Dendritic cell treated with granulocyte-macrophage colony-stimulating factor and Interleukin-4, amounts not matched to agents 40 ng/mL and 50 ng/mL, for 4 days (primary cell): Measurements from ENCODE around the gene TXK.

Source experiments
- H3K27ac Mint-ChIP-seq: one replicate; pipeline ENCODE4 v1.8.0; 2022; ENCODE audit warnings: mild to moderate bottlenecking, mixed read lengths
- H3K27me3 Mint-ChIP-seq: one replicate; pipeline ENCODE4 v1.8.0; 2022; ENCODE audit warnings: mild to moderate bottlenecking, mixed read lengths
- H3K36me3 Mint-ChIP-seq: one replicate; pipeline ENCODE4 v1.8.0; 2022; ENCODE audit warnings: low read depth, mixed read lengths
- H3K4me1 Mint-ChIP-seq: one replicate; pipeline ENCODE4 v1.8.0; 2022; ENCODE audit warnings: low read depth, mixed read lengths
- H3K4me3 Mint-ChIP-seq: one replicate; pipeline ENCODE4 v1.8.0; 2022; ENCODE audit warnings: mild to moderate bottlenecking, moderate library complexity, mixed read lengths
- H3K9me3 Mint-ChIP-seq: one replicate; pipeline ENCODE4 v1.8.0; 2022; ENCODE audit warnings: mixed read lengths
- intact Hi-C: fragments of 100-400 bp; cut with micrococcal nuclease; formaldehyde crosslinking; loops from one replicate; pipeline ENCODE4 v1.15.0; 2022

The TXK gene

DNA sequence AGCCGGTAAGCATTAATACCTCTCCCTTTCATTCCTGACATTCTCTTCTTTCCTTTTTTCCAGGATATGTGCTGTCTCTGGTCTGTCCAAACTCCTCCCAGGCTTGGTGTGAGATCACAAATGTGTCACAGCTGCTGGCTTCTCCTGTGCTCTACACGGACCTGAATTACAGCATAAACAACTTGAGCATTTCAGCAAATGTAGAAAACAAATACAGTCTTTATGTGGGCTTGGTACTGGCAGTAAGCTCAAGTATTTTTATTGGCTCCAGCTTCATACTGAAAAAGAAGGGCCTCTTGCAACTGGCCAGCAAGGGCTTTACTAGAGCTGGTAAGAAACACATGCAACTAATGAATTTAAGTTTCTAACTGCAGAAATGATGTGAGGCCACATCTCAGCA is 109.0 kb downstream of the TXK start:
- H3K4me3 Mint-ChIP-seq = no peak overlapping the region
- no peaks in the 10 kb centered on the region for H3K36me3 Mint-ChIP-seq
- H3K9me3 Mint-ChIP-seq = no peaks in the 10 kb centered on the region
- no peak overlapping the region for H3K27ac Mint-ChIP-seq
- H3K27me3 Mint-ChIP-seq = peaks cover 26% of the 10 kb centered on the region
- peaks cover 16% of the 10 kb centered on the region for H3K4me1 Mint-ChIP-seq
- intact Hi-C loops = no loop called here

DNA sequence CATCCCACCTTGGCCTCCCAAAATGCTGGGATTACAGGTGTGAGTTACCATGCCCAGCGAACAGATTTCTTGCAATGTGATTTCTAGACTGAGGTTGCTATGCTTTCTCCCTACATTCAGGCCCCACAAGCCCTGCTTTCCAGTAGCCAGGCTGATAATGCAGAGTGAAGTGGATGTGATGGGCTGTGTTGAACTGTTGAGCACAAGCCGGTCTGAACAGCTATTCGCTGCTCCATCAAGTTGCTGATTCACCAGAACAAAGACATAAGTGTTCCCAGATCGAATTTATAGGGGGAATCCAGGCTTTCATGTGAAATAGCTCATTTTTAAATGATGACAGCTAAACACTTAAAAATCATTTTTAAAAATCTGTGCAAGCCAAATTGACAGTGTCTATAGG is 109.5 kb downstream of the TXK start:
- intact Hi-C loops = no loop called here
- peaks cover 16% of the 10 kb centered on the region for H3K4me1 Mint-ChIP-seq
- peaks cover 30% of the 10 kb centered on the region for H3K27me3 Mint-ChIP-seq
- no peaks in the 10 kb centered on the region for H3K9me3 Mint-ChIP-seq
- no peak overlapping the region for H3K27ac Mint-ChIP-seq
- H3K4me3 Mint-ChIP-seq = no peak overlapping the region
- no peaks in the 10 kb centered on the region for H3K36me3 Mint-ChIP-seq

DNA sequence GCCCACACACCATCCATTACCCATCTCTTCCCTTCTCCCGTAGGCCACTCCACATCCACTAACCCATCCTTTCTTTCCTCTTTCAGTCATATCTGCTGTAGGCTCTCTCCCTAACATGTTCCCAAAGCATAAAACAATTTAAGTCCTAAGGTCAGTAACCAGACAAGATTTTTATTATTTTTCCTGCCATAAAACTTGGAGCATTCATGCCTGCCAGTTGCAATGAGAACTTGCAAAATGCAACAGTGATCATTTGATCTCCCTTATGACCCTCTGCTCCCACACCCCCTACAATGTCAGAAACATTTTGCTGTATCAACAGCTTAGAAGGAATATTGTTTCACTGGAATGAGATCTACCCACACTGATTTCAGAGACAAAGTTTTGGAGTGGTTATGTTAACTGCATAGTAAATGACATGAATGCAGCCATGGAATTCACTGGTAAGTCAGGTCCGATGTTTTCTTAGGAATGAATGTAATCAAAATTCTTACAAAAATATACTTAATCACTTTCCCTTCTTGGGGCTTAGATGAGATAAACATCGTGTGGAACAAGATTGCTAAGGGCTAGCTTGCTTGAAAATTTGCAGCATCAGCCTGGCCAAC is 111.8 kb downstream of the TXK start:
- no peak overlapping the region for H3K27ac Mint-ChIP-seq
- intact Hi-C loops = no loop called here

DNA sequence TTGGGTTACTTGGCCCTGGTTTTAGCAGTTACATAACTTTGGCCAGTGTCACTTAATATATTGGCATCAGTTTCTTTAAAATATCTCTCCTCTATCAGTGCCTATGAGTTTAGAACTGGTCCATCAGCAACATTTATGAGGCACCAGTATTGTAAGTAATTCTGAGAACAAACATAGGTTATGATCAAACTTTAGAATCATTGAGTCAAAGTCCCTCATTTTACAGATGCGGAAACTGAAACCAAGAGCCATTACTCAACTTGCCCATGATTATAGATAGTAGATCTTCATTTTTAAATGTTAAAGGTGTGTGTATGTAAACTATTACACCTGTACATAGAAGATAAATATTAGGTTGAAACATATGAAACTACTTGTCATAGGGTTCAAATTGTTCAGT is 113.0 kb downstream of the TXK start:
- intact Hi-C loops = no loop called here
- Mint-ChIP-seq H3K9me3 (no peaks in the 10 kb centered on the region), H3K27ac (no peak overlapping the region), H3K4me3 (no peak overlapping the region), H3K36me3 (no peaks in the 10 kb centered on the region), H3K4me1 (peaks cover 23% of the 10 kb centered on the region), H3K27me3 (peaks cover 61% of the 10 kb centered on the region)

More for the DNA sequence above, 111.8 kb downstream of the TXK start:
- Mint-ChIP-seq H3K4me1 (peaks cover 14% of the 10 kb centered on the region), H3K9me3 (no peaks in the 10 kb centered on the region), H3K4me3 (no peak overlapping the region), H3K36me3 (no peaks in the 10 kb centered on the region), H3K27me3 (peaks cover 49% of the 10 kb centered on the region)

DNA sequence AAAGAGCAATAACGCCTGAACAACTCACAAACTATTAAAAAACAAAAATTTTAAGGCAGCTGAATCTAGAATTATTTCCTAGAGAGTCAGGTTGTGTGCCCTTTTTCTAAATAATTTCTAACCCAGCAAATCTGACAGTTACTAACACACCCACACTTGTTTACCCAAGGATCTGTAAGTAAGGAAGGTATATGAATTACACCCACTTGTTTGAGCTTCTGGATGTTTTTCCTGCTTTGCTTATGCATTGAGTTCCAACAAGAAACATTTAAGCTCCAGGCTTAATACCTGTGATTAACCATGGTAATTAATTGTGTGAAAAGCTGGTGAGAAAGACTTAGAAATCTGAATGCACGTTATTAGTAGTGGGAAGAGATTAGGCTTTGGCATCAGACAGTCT is 115.9 kb downstream of the TXK start:
- H3K27me3 Mint-ChIP-seq = peaks cover 64% of the 10 kb centered on the region
- intact Hi-C loops = no loop called here
- peaks cover 24% of the 10 kb centered on the region for H3K4me1 Mint-ChIP-seq
- no peak overlapping the region for H3K27ac Mint-ChIP-seq
- H3K4me3 Mint-ChIP-seq = no peak overlapping the region
- no peaks in the 10 kb centered on the region for H3K36me3 Mint-ChIP-seq
- no peaks in the 10 kb centered on the region for H3K9me3 Mint-ChIP-seq

DNA sequence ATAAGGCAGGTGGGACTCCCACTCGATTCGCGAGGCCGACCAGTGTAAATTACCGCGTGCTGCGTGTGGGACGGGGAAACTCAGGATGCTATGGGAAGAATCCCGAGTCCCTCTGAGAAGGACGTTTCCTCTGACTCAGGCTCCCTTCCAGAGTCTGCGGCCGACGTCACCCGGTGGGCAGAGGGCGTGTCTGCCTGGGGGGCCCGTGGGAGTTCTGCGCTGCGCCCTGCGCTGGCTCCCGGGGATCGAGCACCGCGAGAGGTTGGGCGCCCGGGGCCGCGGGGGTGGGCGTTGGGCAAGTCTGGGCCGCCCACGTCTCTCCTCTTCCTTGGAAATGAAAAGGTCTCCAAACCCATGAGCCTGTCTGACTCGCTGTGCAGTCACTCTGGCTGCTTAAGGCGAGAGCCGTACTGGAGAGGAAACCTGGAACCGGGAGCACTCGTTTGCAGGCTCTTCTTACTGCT is 116.9 kb downstream of the TXK start:
- no peaks in the 10 kb centered on the region for H3K9me3 Mint-ChIP-seq
- H3K36me3 Mint-ChIP-seq = no peaks in the 10 kb centered on the region
- intact Hi-C loops = no loop called here
- peaks cover 30% of the 10 kb centered on the region for H3K4me1 Mint-ChIP-seq
- H3K27ac Mint-ChIP-seq = no peak overlapping the region
- peak overlapping the region; percentile 74 for H3K4me3 Mint-ChIP-seq
- peaks cover 60% of the 10 kb centered on the region for H3K27me3 Mint-ChIP-seq
